ENCODE results near the gene PYURF.

Gene PYURF

GRCh38 chr4:88524171-88524570, 595 bp upstream of the PYURF start:
- H3K9ac ChIP-seq = peak overlapping the region; percentile 91

GRCh38 chr4:88522702-88523324, 763 bp downstream of the PYURF start:
- Histone ChIP-seq H3K36me3 (ENCODE audit: control insufficient read depth, insufficient read depth, low read length) (no peaks in the 10 kb centered on the region), H3K4me3 (ENCODE audit: low read depth, low read length) (peak overlapping the region; percentile 78), H2AFZ (peak overlapping the region; percentile 97), H3K9me3 (ENCODE audit: control insufficient read depth, low read length) (no peaks in the 10 kb centered on the region), H3K4me2 (ENCODE audit: low read length) (peak overlapping the region; percentile 75), H3K4me1 (peaks cover 7% of the 10 kb centered on the region), H3K27ac (peak overlapping the region; percentile 89), H3K9ac (peak overlapping the region; percentile 91), H3K79me2 (no peaks in the 10 kb centered on the region), H3K27me3 (ENCODE audit: control insufficient read depth, insufficient read depth, low read length) (no peaks in the 10 kb centered on the region)
- TF ChIP-seq, protein P1, sequence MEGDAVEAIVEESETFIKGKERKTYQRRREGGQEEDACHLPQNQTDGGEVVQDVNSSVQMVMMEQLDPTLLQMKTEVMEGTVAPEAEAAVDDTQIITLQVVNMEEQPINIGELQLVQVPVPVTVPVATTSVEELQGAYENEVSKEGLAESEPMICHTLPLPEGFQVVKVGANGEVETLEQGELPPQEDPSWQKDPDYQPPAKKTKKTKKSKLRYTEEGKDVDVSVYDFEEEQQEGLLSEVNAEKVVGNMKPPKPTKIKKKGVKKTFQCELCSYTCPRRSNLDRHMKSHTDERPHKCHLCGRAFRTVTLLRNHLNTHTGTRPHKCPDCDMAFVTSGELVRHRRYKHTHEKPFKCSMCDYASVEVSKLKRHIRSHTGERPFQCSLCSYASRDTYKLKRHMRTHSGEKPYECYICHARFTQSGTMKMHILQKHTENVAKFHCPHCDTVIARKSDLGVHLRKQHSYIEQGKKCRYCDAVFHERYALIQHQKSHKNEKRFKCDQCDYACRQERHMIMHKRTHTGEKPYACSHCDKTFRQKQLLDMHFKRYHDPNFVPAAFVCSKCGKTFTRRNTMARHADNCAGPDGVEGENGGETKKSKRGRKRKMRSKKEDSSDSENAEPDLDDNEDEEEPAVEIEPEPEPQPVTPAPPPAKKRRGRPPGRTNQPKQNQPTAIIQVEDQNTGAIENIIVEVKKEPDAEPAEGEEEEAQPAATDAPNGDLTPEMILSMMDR (IDR thresholded peaks at IDR 0.05) = no peak

More at GRCh38 chr4:88524171-88524570, 595 bp upstream of the PYURF start:
- peaks cover 7% of the 10 kb centered on the region for H3K4me1 ChIP-seq
- H3K27ac ChIP-seq = peak overlapping the region; percentile 89
- H3K36me3 ChIP-seq (ENCODE audit: control insufficient read depth, insufficient read depth, low read length) = no peaks in the 10 kb centered on the region
- no peaks in the 10 kb centered on the region for H3K9me3 ChIP-seq (ENCODE audit: control insufficient read depth, low read length)
- H3K4me3 ChIP-seq (ENCODE audit: low read depth, low read length) = peak overlapping the region; percentile 78
- H3K4me2 ChIP-seq (ENCODE audit: low read length) = peak overlapping the region; percentile 75
- TF ChIP-seq, protein P1 (IDR thresholded peaks at IDR 0.05) = no peak
- H3K27me3 ChIP-seq (ENCODE audit: control insufficient read depth, insufficient read depth, low read length) = no peaks in the 10 kb centered on the region
- H2AFZ ChIP-seq = peak overlapping the region; percentile 97
- no peaks in the 10 kb centered on the region for H3K79me2 ChIP-seq

- TF ChIP-seq, protein P1 (IDR thresholded peaks at IDR 0.05) = no peak
- H3K9ac ChIP-seq = no peak overlapping the region
- no peak overlapping the region for H3K4me2 ChIP-seq (ENCODE audit: low read length)
- H3K4me1 ChIP-seq = no peaks in the 10 kb centered on the region
- no peaks in the 10 kb centered on the region for H3K27me3 ChIP-seq (ENCODE audit: control insufficient read depth, insufficient read depth, low read length)
- no peak overlapping the region for H2AFZ ChIP-seq
- H3K36me3 ChIP-seq (ENCODE audit: control insufficient read depth, insufficient read depth, low read length) = no peaks in the 10 kb centered on the region
- H3K4me3 ChIP-seq (ENCODE audit: low read depth, low read length) = no peak overlapping the region
- H3K27ac ChIP-seq = no peak overlapping the region
- no peaks in the 10 kb centered on the region for H3K9me3 ChIP-seq (ENCODE audit: control insufficient read depth, low read length)
- no peaks in the 10 kb centered on the region for H3K79me2 ChIP-seq
Observed at GRCh38 chr4:88518911-88519310, 4.7 kb downstream of the PYURF start.

DNA sequence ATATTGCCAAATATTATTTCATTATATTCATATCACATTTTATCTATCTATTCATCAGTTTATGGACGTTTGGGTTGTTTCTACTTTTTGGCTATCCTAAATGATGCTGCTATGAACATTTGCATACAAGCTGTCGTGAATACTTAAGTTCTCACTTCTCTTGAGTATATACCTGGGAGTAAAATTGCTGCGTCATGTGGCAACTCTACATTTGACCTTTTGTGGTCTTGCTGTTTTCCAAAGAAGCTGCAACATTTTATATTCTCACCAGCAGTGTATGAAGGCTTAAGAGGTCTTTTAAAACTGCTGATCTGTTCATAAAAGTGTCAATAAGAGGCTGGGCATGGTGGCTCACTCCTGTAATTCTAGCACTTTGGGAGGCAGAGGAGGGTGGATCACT, 5.8 kb downstream of the PYURF start:
- Histone ChIP-seq H3K9ac (no peak overlapping the region), H3K27ac (no peak overlapping the region), H3K36me3 (ENCODE audit: control insufficient read depth, insufficient read depth, low read length) (no peaks in the 10 kb centered on the region), H3K4me2 (ENCODE audit: low read length) (no peak overlapping the region), H3K4me1 (no peaks in the 10 kb centered on the region), H3K27me3 (ENCODE audit: control insufficient read depth, insufficient read depth, low read length) (no peaks in the 10 kb centered on the region), H3K9me3 (ENCODE audit: control insufficient read depth, low read length) (no peaks in the 10 kb centered on the region), H3K4me3 (ENCODE audit: low read depth, low read length) (no peak overlapping the region), H2AFZ (no peak overlapping the region), H3K79me2 (no peaks in the 10 kb centered on the region)
- TF ChIP-seq, protein P1 (IDR thresholded peaks at IDR 0.05) = no peak

DNA sequence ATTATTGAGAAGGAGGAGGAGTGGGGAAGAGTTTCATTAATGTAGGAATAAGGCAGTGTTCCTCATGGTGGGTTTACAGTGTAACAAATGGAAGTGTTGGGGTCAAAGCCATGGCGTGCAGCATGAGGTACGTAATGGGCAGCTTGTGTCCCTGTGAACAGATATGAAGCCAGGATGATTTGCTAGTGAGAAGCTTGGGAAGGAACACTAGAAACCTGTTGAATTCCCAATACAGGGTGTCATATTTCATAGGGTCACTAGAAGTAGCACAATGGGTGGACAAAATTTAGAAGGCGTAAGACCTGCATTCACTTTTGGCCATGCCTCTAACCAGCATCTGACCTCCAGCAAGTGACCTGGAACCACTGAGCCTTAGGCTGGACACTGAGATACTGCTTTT, 6.8 kb downstream of the PYURF start:
- no peaks in the 10 kb centered on the region for H3K27me3 ChIP-seq (ENCODE audit: control insufficient read depth, insufficient read depth, low read length)

More for the DNA sequence above, 6.8 kb downstream of the PYURF start:
- H3K36me3 ChIP-seq (ENCODE audit: control insufficient read depth, insufficient read depth, low read length) = no peaks in the 10 kb centered on the region
- H3K27ac ChIP-seq = no peak overlapping the region
- no peak overlapping the region for H3K9ac ChIP-seq
- TF ChIP-seq, protein P1 (IDR thresholded peaks at IDR 0.05) = no peak
- no peaks in the 10 kb centered on the region for H3K4me1 ChIP-seq
- H3K79me2 ChIP-seq = no peaks in the 10 kb centered on the region
- H3K4me3 ChIP-seq (ENCODE audit: low read depth, low read length) = no peak overlapping the region
- H2AFZ ChIP-seq = no peak overlapping the region
- H3K4me2 ChIP-seq (ENCODE audit: low read length) = no peak overlapping the region
- H3K9me3 ChIP-seq (ENCODE audit: control insufficient read depth, low read length) = no peaks in the 10 kb centered on the region
